Osteoblast (primary cell): ENCODE results near the gene CACNB2. TPM values are rescaled to one million over a fixed set of nuclear protein-coding genes. Genes with fewer than 3 reads are reported as not detected.

Source experiments
- DNase-seq: peaks from one replicate; pipeline ENCODE4 v3.0.0; 2011; ENCODE audit warnings: low spot score, mixed read lengths; ENCODE audit not compliant: insufficient read length; ENCODE audit errors: missing footprints
- H2AFZ ChIP-seq: 2 replicates; pipeline ENCODE4 v1.6.0; 2011; ENCODE audit warnings: mild to moderate bottlenecking, low read length
- H3K27ac ChIP-seq: 2 replicates; pipeline ENCODE4 v1.5.1; 2011; ENCODE audit warnings: mild to moderate bottlenecking, low read depth, low read length, moderate library complexity
- H3K27me3 ChIP-seq: 2 replicates; pipeline ENCODE4 v1.6.0; 2012; ENCODE audit warnings: mild to moderate bottlenecking, control low read depth, inconsistent platforms, low read length, moderate library complexity; ENCODE audit not compliant: insufficient read depth
- H3K36me3 ChIP-seq: 2 replicates; pipeline ENCODE4 v1.5.1; 2011; ENCODE audit warnings: mild to moderate bottlenecking, low read length, control low read depth, moderate library complexity; ENCODE audit not compliant: insufficient read depth
- H3K4me1 ChIP-seq: 2 replicates; pipeline ENCODE4 v1.5.1; 2011; ENCODE audit warnings: mild to moderate bottlenecking, low read length, control low read depth, moderate library complexity; ENCODE audit not compliant: insufficient read depth
- H3K4me2 ChIP-seq: 2 replicates; pipeline ENCODE4 v1.6.0; 2011; ENCODE audit warnings: mild to moderate bottlenecking, low read length; ENCODE audit not compliant: insufficient read depth
- H3K4me3 ChIP-seq: fragments of 200-600 bp; sonication (generic); 3 replicates; pipeline ENCODE4 v1.5.1; 2012; ENCODE audit warnings: mild to moderate bottlenecking, low read length, inconsistent platforms; ENCODE audit not compliant: insufficient read depth
- H3K79me2 ChIP-seq: 2 replicates; pipeline ENCODE4 v1.6.0; 2012; ENCODE audit warnings: mild to moderate bottlenecking, low read length, control low read depth, inconsistent platforms; ENCODE audit not compliant: insufficient read depth
- H3K9me3 ChIP-seq: 2 replicates; pipeline ENCODE4 v1.5.1; 2011; ENCODE audit warnings: low read depth, low read length, control low read depth
- H4K20me1 ChIP-seq: 2 replicates; pipeline ENCODE4 v1.6.0; 2012; ENCODE audit warnings: mild to moderate bottlenecking, low read length, control low read depth; ENCODE audit not compliant: insufficient read depth
- CTCF ChIP-seq: IDR thresholded peaks from 2 replicates; pipeline ENCODE4 v1.5.1; 2011; ENCODE audit warnings: mild to moderate bottlenecking, low read depth, low read length, moderate library complexity; ENCODE audit errors: extremely low read depth
- total RNA-seq: library from RNA; depleted of rRNA; stranded (reverse); fragments of >200 nt; gene quantifications from 2 replicates; pipeline ENCODE4 v1.2.3, GENCODE V29; 2012

Gene CACNB2
- total RNA-seq, 1 donor = under 0.01 TPM

- Histone ChIP-seq H3K4me3 (no peak overlapping the region), H2AFZ (no peak overlapping the region), H3K27ac (no peak overlapping the region), H3K9me3 (no peaks in the 10 kb centered on the region), H3K4me2 (no peak overlapping the region), H3K36me3 (no peaks in the 10 kb centered on the region), H3K79me2 (no peaks in the 10 kb centered on the region), H3K4me1 (peaks cover 4% of the 10 kb centered on the region), H4K20me1 (no peaks in the 10 kb centered on the region), H3K27me3 (peaks cover 10% of the 10 kb centered on the region)
- no peak for TF ChIP-seq CTCF
- no peak for DNase-seq
Measured at GRCh38 chr10:18098201-18098600, 42.0 kb upstream of the CACNB2 start.

- Histone ChIP-seq H3K27me3 (peaks cover 10% of the 10 kb centered on the region), H3K36me3 (no peaks in the 10 kb centered on the region), H2AFZ (no peak overlapping the region), H4K20me1 (no peaks in the 10 kb centered on the region), H3K4me3 (no peak overlapping the region), H3K9me3 (no peaks in the 10 kb centered on the region), H3K4me1 (peaks cover 4% of the 10 kb centered on the region), H3K4me2 (no peak overlapping the region), H3K79me2 (no peaks in the 10 kb centered on the region), H3K27ac (no peak overlapping the region)
- DNase-seq = no peak
- no peak for TF ChIP-seq CTCF
Measured at GRCh38 chr10:18099415-18099814, 40.8 kb upstream of the CACNB2 start.

- no peak for TF ChIP-seq CTCF
- Histone ChIP-seq H4K20me1 (no peaks in the 10 kb centered on the region), H3K79me2 (no peaks in the 10 kb centered on the region), H3K9me3 (no peaks in the 10 kb centered on the region), H3K4me2 (no peak overlapping the region), H2AFZ (no peak overlapping the region), H3K4me1 (peaks cover 4% of the 10 kb centered on the region), H3K36me3 (no peaks in the 10 kb centered on the region), H3K27ac (no peak overlapping the region), H3K27me3 (peaks cover 12% of the 10 kb centered on the region), H3K4me3 (no peak overlapping the region)
- DNase-seq = no peak
Measured at GRCh38 chr10:18100669-18101068, 39.6 kb upstream of the CACNB2 start.

- Histone ChIP-seq H3K27ac (no peak overlapping the region), H4K20me1 (no peaks in the 10 kb centered on the region), H3K79me2 (no peaks in the 10 kb centered on the region), H3K4me2 (no peak overlapping the region), H3K27me3 (peaks cover 15% of the 10 kb centered on the region), H3K36me3 (no peaks in the 10 kb centered on the region), H3K4me3 (no peak overlapping the region), H3K9me3 (no peaks in the 10 kb centered on the region), H2AFZ (no peak overlapping the region), H3K4me1 (peaks cover 2% of the 10 kb centered on the region)
- no peak for DNase-seq
- TF ChIP-seq CTCF = no peak
Measured at GRCh38 chr10:18102404-18102803, 37.8 kb upstream of the CACNB2 start.
